CD14-positive monocyte (primary cell): Measurements from ENCODE around the gene ARHGEF18. TPM values are rescaled to one million over a fixed set of nuclear protein-coding genes. Genes with fewer than 3 reads are reported as not detected.

Experiments used
- DNase-seq, 3 donors: peaks; one replicate each; pipeline ENCODE4 v3.0.0-alpha.2; 2011 to 2022
- H2AFZ ChIP-seq: 2 replicates; pipeline ENCODE4 v1.6.0; 2012; ENCODE audit warnings: mild to moderate bottlenecking, low read depth, low read length, inconsistent platforms; ENCODE audit not compliant: insufficient read depth, poor library complexity, severe bottlenecking
- H3K27ac ChIP-seq, 2 donors: 1 replicate in 1 of 2; 2 replicates in 1 of 2; pipeline ENCODE4 v1.5.1; 2012 to 2013; ENCODE audit warnings: low read length in 2 of 2, control low read depth in 1 of 2, inconsistent platforms in 1 of 2, low read depth in 1 of 2, mild to moderate bottlenecking in 1 of 2
- H3K27me3 ChIP-seq, 2 donors: one replicate each; pipeline versions ENCODE4 v1.6.0 to v1.6.1; 2011 to 2013; ENCODE audit warnings: low read length in 2 of 2; ENCODE audit not compliant: control insufficient read depth in 2 of 2, insufficient read depth in 2 of 2
- H3K36me3 ChIP-seq, 2 donors: replicated peaks in 1 of 2; 1 replicate in 1 of 2; 2 replicates in 1 of 2; pipeline versions ENCODE4 v1.5.1 to v1.6.1; 2012 to 2013; ENCODE audit warnings: low read length in 2 of 2, control low read depth in 1 of 2, inconsistent platforms in 1 of 2, mild to moderate bottlenecking in 1 of 2; ENCODE audit not compliant: insufficient read depth in 2 of 2, control insufficient read depth in 1 of 2
- H3K4me1 ChIP-seq, 2 donors: 1 replicate in 1 of 2; 2 replicates in 1 of 2; pipeline versions ENCODE4 v1.5.1 to v1.6.1; 2012 to 2013; ENCODE audit warnings: low read length in 2 of 2, control low read depth in 1 of 2, inconsistent platforms in 1 of 2, mild to moderate bottlenecking in 1 of 2, moderate library complexity in 1 of 2; ENCODE audit not compliant: insufficient read depth in 2 of 2, control insufficient read depth in 1 of 2
- H3K4me2 ChIP-seq: replicated peaks from 2 replicates; pipeline ENCODE3; 2012; ENCODE audit warnings: low read length, moderate library complexity, mild to moderate bottlenecking; ENCODE audit not compliant: poor library complexity, severe bottlenecking; ENCODE audit errors: extremely low read depth
- H3K4me3 ChIP-seq, 3 experiments: fragments of 200-600 bp in 1 of 3; sonication (generic) in 1 of 3; replicated peaks in 1 of 3; 1 replicate in 2 of 3; 2 replicates in 1 of 3; pipeline ENCODE4 v1.5.1; 2011 to 2013; ENCODE audit warnings: low read length in 3 of 3, mild to moderate bottlenecking in 3 of 3, control low read depth in 2 of 3, low read depth in 2 of 3, inconsistent platforms in 1 of 3, moderate library complexity in 1 of 3
- H3K79me2 ChIP-seq: 2 replicates; pipeline ENCODE4 v1.6.0; 2012; ENCODE audit warnings: mild to moderate bottlenecking, control low read depth, inconsistent platforms, low read length, moderate library complexity; ENCODE audit not compliant: insufficient read depth
- H3K9ac ChIP-seq: 2 replicates; pipeline ENCODE4 v1.6.0; 2017; ENCODE audit warnings: low read length, mild to moderate bottlenecking; ENCODE audit not compliant: insufficient read depth, poor library complexity, severe bottlenecking
- H3K9me3 ChIP-seq, 2 donors: replicated peaks in 1 of 2; 1 replicate in 1 of 2; 2 replicates in 1 of 2; pipeline versions ENCODE4 v1.5.1 to v1.6.1; 2012 to 2013; ENCODE audit warnings: low read length in 2 of 2, control low read depth in 1 of 2; ENCODE audit not compliant: control insufficient read depth in 1 of 2, insufficient read depth in 1 of 2
- H4K20me1 ChIP-seq: 2 replicates; pipeline ENCODE4 v1.6.0; 2012; ENCODE audit warnings: mild to moderate bottlenecking, low read length, control low read depth, moderate library complexity; ENCODE audit not compliant: insufficient read depth
- H3K27ac Mint-ChIP-seq, 7 donors: one replicate each; pipeline ENCODE4 v1.8.0; 2020; ENCODE audit warnings: mild to moderate bottlenecking in 7 of 7, mixed read lengths in 7 of 7, moderate library complexity in 6 of 7, inconsistent platforms in 2 of 7
- H3K27me3 Mint-ChIP-seq, 3 donors: one replicate each; pipeline ENCODE4 v1.8.0; 2021 to 2022; ENCODE audit warnings: low read depth in 3 of 3, mild to moderate bottlenecking in 3 of 3, mixed read lengths in 3 of 3, moderate library complexity in 3 of 3, inconsistent platforms in 1 of 3
- H3K36me3 Mint-ChIP-seq, 2 donors: one replicate each; pipeline ENCODE4 v1.8.0; 2020; ENCODE audit warnings: mixed read lengths in 2 of 2, inconsistent platforms in 1 of 2, mild to moderate bottlenecking in 1 of 2
- H3K4me1 Mint-ChIP-seq: one replicate; pipeline ENCODE4 v1.8.0; 2020; ENCODE audit warnings: mild to moderate bottlenecking, mixed read lengths
- H3K4me3 Mint-ChIP-seq, 2 donors: one replicate each; pipeline ENCODE4 v1.8.0; 2020; ENCODE audit warnings: mild to moderate bottlenecking in 2 of 2, mixed read lengths in 2 of 2, moderate library complexity in 1 of 2
- H3K9me3 Mint-ChIP-seq, 7 donors: one replicate each; pipeline ENCODE4 v1.8.0; 2020 to 2022; ENCODE audit warnings: mixed read lengths in 7 of 7, mild to moderate bottlenecking in 6 of 7, moderate library complexity in 6 of 7, inconsistent platforms in 2 of 7
- WGBS: methylation state at CpG from one replicate; pipeline ENCODE4 v1.1.5; 2013; ENCODE audit warnings: missing lambda C conversion rate; ENCODE audit not compliant: insufficient coverage; 5-methylcytosine and 5-hydroxymethylcytosine counted together
- intact Hi-C, 2 donors: fragments of 100-400 bp; cut with micrococcal nuclease; formaldehyde crosslinking; loops; one replicate each; pipeline versions ENCODE4 v1.15.0 to v1.15.1; 2023
- polyA plus RNA-seq, 3 donors: library from polyadenylated mRNA; depleted of rRNA in 1 of 3; unstranded in 2 of 3; stranded (reverse) in 1 of 3; fragments of 300-500 nt in 2 of 3; fragments of >200 nt in 1 of 3; fragmentation: Illumina TruSeq in 2 of 3; gene quantifications; 1 replicate in 2 of 3; 2 replicates in 1 of 3; pipeline ENCODE4 v1.2.3, GENCODE V29; 2012 to 2021
- TF ChIP-seq, protein P1 (sequence below): fragments of 200-600 bp; IDR thresholded peaks from one replicate; pipeline ENCODE4 v1.8.0; 2022; ENCODE audit warnings: antibody characterized with exemption, mild to moderate bottlenecking

The ARHGEF18 gene
- polyA plus RNA-seq, 3 donors = 0.46 to 18.9 (median 0.87) TPM

DNA sequence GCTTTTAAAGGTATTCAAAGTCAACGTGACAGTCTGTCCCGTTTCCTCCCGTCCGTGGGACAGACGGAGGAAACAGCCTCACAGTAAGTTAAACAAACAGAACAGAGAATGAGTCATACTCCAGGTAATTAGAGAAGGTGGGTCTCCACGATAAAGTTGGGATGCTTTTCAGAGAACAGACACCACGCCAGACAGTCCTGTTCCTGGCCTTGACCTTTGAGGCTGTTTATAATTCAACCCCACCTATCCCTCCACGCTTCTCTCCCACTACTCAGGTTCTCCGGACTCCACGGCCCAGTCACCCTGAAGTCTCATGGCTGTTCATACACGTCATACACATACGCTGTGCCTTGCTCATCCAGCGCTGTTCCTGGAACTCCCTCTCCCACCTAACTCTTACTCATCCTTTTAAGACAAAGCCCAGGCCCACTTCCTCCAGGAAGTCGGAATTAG is 42.5 kb downstream of the ARHGEF18 start:
- peaks cover 37 to 64% of the 10 kb centered on the region in 2 donors for H3K36me3 Mint-ChIP-seq
- peaks cover 46 to 55% of the 10 kb centered on the region in 2 donors for H3K36me3 ChIP-seq
- DNase-seq = no peak
- no peak overlapping the region for H2AFZ ChIP-seq
- no peaks in the 10 kb centered on the region for H3K27me3 Mint-ChIP-seq
- H4K20me1 ChIP-seq = peaks cover 59% of the 10 kb centered on the region
- H3K9me3 ChIP-seq = no peaks in the 10 kb centered on the region
- H3K4me3 Mint-ChIP-seq = no peak overlapping the region
- no peak overlapping the region for H3K27ac Mint-ChIP-seq
- no peak overlapping the region for H3K9ac ChIP-seq
- TF ChIP-seq, protein P1, sequence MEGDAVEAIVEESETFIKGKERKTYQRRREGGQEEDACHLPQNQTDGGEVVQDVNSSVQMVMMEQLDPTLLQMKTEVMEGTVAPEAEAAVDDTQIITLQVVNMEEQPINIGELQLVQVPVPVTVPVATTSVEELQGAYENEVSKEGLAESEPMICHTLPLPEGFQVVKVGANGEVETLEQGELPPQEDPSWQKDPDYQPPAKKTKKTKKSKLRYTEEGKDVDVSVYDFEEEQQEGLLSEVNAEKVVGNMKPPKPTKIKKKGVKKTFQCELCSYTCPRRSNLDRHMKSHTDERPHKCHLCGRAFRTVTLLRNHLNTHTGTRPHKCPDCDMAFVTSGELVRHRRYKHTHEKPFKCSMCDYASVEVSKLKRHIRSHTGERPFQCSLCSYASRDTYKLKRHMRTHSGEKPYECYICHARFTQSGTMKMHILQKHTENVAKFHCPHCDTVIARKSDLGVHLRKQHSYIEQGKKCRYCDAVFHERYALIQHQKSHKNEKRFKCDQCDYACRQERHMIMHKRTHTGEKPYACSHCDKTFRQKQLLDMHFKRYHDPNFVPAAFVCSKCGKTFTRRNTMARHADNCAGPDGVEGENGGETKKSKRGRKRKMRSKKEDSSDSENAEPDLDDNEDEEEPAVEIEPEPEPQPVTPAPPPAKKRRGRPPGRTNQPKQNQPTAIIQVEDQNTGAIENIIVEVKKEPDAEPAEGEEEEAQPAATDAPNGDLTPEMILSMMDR = no peak
- peaks cover 20% of the 10 kb centered on the region for H3K4me1 Mint-ChIP-seq
- H3K4me2 ChIP-seq = no peak overlapping the region
- H3K27me3 ChIP-seq = no peaks in the 10 kb centered on the region
- no peak overlapping the region for H3K4me3 ChIP-seq
- H3K4me1 ChIP-seq = peaks cover 15 to 19% of the 10 kb centered on the region in 2 donors
- 94% methylated on average over 7 of the region's 14 CpGs for WGBS
- H3K79me2 ChIP-seq = peaks cover 40% of the 10 kb centered on the region
- intact Hi-C loops = loop anchor here (10.0 kb wide), 2 partner anchors 144 to 234 kb away; partner anchors contain the start of genes PNPLA6 (in 2 of the 2), PET100 (in 1 of the 2) and XAB2 (in 1 of the 2)
- H3K27ac ChIP-seq = no peak overlapping the region
- H3K9me3 Mint-ChIP-seq = no peaks in the 10 kb centered on the region

DNA sequence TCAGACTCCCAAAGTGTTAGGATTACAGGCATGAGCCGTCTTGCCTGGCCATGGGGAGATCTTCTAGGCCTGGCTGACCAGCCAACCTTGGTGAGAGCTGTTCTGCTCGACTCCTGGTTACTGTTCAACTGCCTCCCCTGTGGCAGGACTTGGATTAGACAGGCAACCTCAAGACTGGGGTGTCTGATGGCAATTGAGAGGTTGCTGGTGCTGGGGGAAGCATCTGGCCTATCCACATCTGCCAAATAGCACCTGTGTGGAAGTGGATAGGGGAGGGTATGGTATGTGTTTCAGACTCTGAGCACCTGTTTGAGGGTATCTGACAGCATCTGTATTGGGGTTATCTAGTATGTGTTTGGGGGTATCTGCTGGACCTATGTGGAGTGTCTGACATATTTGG is 44.7 kb downstream of the ARHGEF18 start:
- peaks cover 24 to 33% of the 10 kb centered on the region in 2 donors for H3K36me3 ChIP-seq
- H3K27ac Mint-ChIP-seq = peak overlapping the region in 6 of 7 donors; percentile 1 to 79 (median 47)
- H3K9ac ChIP-seq = no peak overlapping the region
- H3K9me3 ChIP-seq = no peaks in the 10 kb centered on the region
- H3K4me2 ChIP-seq = no peak overlapping the region
- TF ChIP-seq, protein P1 = no peak
- peaks cover 18 to 47% of the 10 kb centered on the region in 2 donors for H3K36me3 Mint-ChIP-seq
- no peak overlapping the region for H3K4me3 Mint-ChIP-seq
- intact Hi-C loops = loop anchor here (10.0 kb wide), 2 partner anchors 141 to 231 kb away; partner anchors contain the start of genes PNPLA6 (in 2 of the 2), PET100 (in 1 of the 2) and XAB2 (in 1 of the 2)
- peaks cover 23 to 28% of the 10 kb centered on the region in 2 donors for H3K4me1 ChIP-seq
- no peak overlapping the region for H3K4me3 ChIP-seq
- 80% methylated on average over 2 of the region's 2 CpGs for WGBS
- H3K9me3 Mint-ChIP-seq = no peaks in the 10 kb centered on the region
- peaks cover 48% of the 10 kb centered on the region for H3K79me2 ChIP-seq
- peaks cover 60% of the 10 kb centered on the region for H4K20me1 ChIP-seq
- H3K27me3 ChIP-seq = no peaks in the 10 kb centered on the region
- H2AFZ ChIP-seq = no peak overlapping the region
- peak overlapping the region in 1 of 2 donors; percentile 53 for H3K27ac ChIP-seq
- H3K4me1 Mint-ChIP-seq = peaks cover 30% of the 10 kb centered on the region
- no peaks in the 10 kb centered on the region for H3K27me3 Mint-ChIP-seq
- no peak for DNase-seq
